HepG2 (cell line): Measurements from ENCODE around the gene HCFC1R1. TPM values are rescaled to one million over a fixed set of nuclear protein-coding genes. Genes with fewer than 3 reads are reported as not detected.

ENCODE experiments used
- ATAC-seq: fragments of 200-7000 bp; cut with Tn5 transposase; 3 replicates; pipeline ENCODE4 v1.9.1; 2020; ENCODE audit warnings: mild to moderate bottlenecking, moderate library complexity
- BruUV-seq: library from RNA; stranded (reverse); fragments of 400-500 nt; replicated peaks from 2 replicates; lab custom pipeline; 2021; lab: Mats Ljungman, UMichigan
- CTCF ChIA-PET: fragments of 300-600 bp; formaldehyde crosslinking; extraction: SDS; loops from one replicate; lab custom pipeline; 2021; ENCODE audit warnings: low total read pairs, inconsistent platforms, low intra/inter-chr PET ratio; lab: Yijun Ruan, JAX
- POLR2A ChIA-PET: fragments of 350-600 bp; sonication (Branson Sonifier 250); formaldehyde crosslinking; loops from one replicate; lab custom pipeline; 2020; ENCODE audit warnings: antibody characterized with exemption, inconsistent platforms; lab: Yijun Ruan, JAX
- DNase-seq: peaks from one replicate; pipeline ENCODE4 v3.0.0-alpha.2; 2015; ENCODE audit warnings: low spot score
- FAIRE-seq: peaks from 3 replicates; lab custom pipeline; 2011; peaks lifted over from hg19 to GRCh38; lab: Jason Lieb, UNC
- H2AFZ ChIP-seq: one replicate; pipeline ENCODE4 v1.6.1; 2011; ENCODE audit warnings: low read length, inconsistent platforms
- H3K27ac ChIP-seq: fragments of 300-600 bp; 3 replicates; pipeline ENCODE4 v1.8.0; 2011; ENCODE audit warnings: mixed run types, mild to moderate bottlenecking, mixed read lengths, low read length, inconsistent platforms; ENCODE audit not compliant: insufficient read depth; ENCODE audit errors: extremely low read length
- H3K27me3 ChIP-seq, 2 experiments: fragments of 200-600 bp in 1 of 2; 2 replicates in 1 of 2; 3 replicates in 1 of 2; pipeline versions ENCODE4 v1.6.0 to v1.8.0; 2011; ENCODE audit warnings: low read length in 2 of 2, mild to moderate bottlenecking in 2 of 2, moderate library complexity in 2 of 2, inconsistent platforms in 1 of 2; ENCODE audit not compliant: insufficient read depth in 2 of 2, control insufficient read depth in 1 of 2
- H3K36me3 ChIP-seq, 2 experiments: fragments of 200-600 bp in 1 of 2; replicated peaks in 1 of 2; 2 replicates in 1 of 2; 3 replicates in 1 of 2; pipeline versions ENCODE4 v1.5.1 to v1.8.0; 2011; ENCODE audit warnings: low read length in 2 of 2, inconsistent platforms in 1 of 2; ENCODE audit not compliant: insufficient read depth in 2 of 2, control insufficient read depth in 1 of 2
- H3K4me1 ChIP-seq: 2 replicates; pipeline ENCODE4 v1.5.1; 2012; ENCODE audit warnings: low read length, inconsistent platforms; ENCODE audit not compliant: insufficient read depth
- H3K4me2 ChIP-seq: 2 replicates; pipeline ENCODE4 v1.6.0; 2011; ENCODE audit warnings: low read depth, low read length, inconsistent platforms
- H3K4me3 ChIP-seq, 3 experiments: fragments of 200-600 bp in 1 of 3; sonication (generic), shearing (Covaris generic) in 1 of 3; replicated peaks in 1 of 3; 2 replicates each; pipeline ENCODE4 v1.5.1; 2011 to 2016; ENCODE audit warnings: low read length in 3 of 3, inconsistent platforms in 2 of 3, low read depth in 2 of 3, mild to moderate bottlenecking in 2 of 3, control low read depth in 1 of 3, mixed read lengths in 1 of 3; ENCODE audit not compliant: insufficient read depth in 1 of 3
- H3K79me2 ChIP-seq: one replicate; pipeline ENCODE4 v1.6.1; 2011; ENCODE audit warnings: low read length, inconsistent platforms; ENCODE audit not compliant: insufficient read depth
- H3K9ac ChIP-seq: 2 replicates; pipeline ENCODE4 v1.6.0; 2011; ENCODE audit warnings: mild to moderate bottlenecking, low read depth, low read length, inconsistent platforms; ENCODE audit not compliant: insufficient read depth
- H3K9me3 ChIP-seq: 2 replicates; pipeline ENCODE4 v1.5.1; 2012; ENCODE audit warnings: mild to moderate bottlenecking, low read length
- H4K20me1 ChIP-seq: 2 replicates; pipeline ENCODE4 v1.6.0; 2011; ENCODE audit warnings: inconsistent platforms, mild to moderate bottlenecking, low read length, moderate library complexity; ENCODE audit not compliant: insufficient read depth
- ATF7-NPFF ChIP-seq: sonication (generic); formaldehyde crosslinking; IDR thresholded peaks from 2 replicates; pipeline ENCODE4 v1.8.1; 2023; ENCODE audit warnings: mild to moderate bottlenecking, low read depth, missing genetic modification reagents, moderate library complexity
- FLYWCH1 ChIP-seq: sonication (generic); formaldehyde crosslinking; IDR thresholded peaks from 2 replicates; pipeline ENCODE4 v1.8.1; 2023; ENCODE audit warnings: mild to moderate bottlenecking, missing genetic modification reagents
- FOSL1 ChIP-seq: sonication (generic); formaldehyde crosslinking; IDR thresholded peaks from 2 replicates; pipeline ENCODE4 v1.9.0; 2021; ENCODE audit warnings: missing genetic modification reagents, borderline replicate concordance
- HOXA7 ChIP-seq: sonication (generic); formaldehyde crosslinking; IDR thresholded peaks from 2 replicates; pipeline ENCODE4 v1.8.1; 2022; ENCODE audit warnings: mild to moderate bottlenecking, missing genetic modification reagents, moderate library complexity
- KMT2B ChIP-seq: IDR thresholded peaks from 2 replicates; pipeline ENCODE4 v1.6.1; 2016; ENCODE audit warnings: missing genetic modification reagents, missing compliant biosample characterization
- MAFK ChIP-seq, 2 experiments: IDR thresholded peaks in 1 of 2; conservative IDR thresholded peaks in 1 of 2; 2 replicates each; pipeline ENCODE4 v1.6.1; 2011; ENCODE audit warnings: improper control_type of control experiment in 2 of 2, low read length in 2 of 2
- MTF1 ChIP-seq: sonication (generic); formaldehyde crosslinking; IDR thresholded peaks from 2 replicates; pipeline ENCODE4 v1.5.0; 2020; ENCODE audit warnings: missing genetic modification reagents
- MYC ChIP-seq: sonication (generic); formaldehyde crosslinking; IDR thresholded peaks from 2 replicates; pipeline ENCODE4 v1.9.0; 2021; ENCODE audit warnings: missing genetic modification reagents, borderline replicate concordance
- RAD51 ChIP-seq: fragments of 450-650 bp; IDR thresholded peaks from 2 replicates; pipeline ENCODE4 v1.6.1; 2016; ENCODE audit warnings: borderline replicate concordance
- RBM39 ChIP-seq: fragments of 200-400 bp; formaldehyde crosslinking; IDR thresholded peaks from one replicate; pipeline ENCODE4 v1.6.1; 2018; ENCODE audit warnings: antibody characterized with exemption, mild to moderate bottlenecking, low read depth, low read length; ENCODE audit not compliant: poor library complexity, severe bottlenecking
- REL ChIP-seq: sonication (generic); formaldehyde crosslinking; conservative IDR thresholded peaks from 2 replicates; pipeline ENCODE4 v1.8.0; 2022; ENCODE audit warnings: mild to moderate bottlenecking, missing genetic modification reagents, moderate library complexity
- TP53 ChIP-seq: sonication (generic); formaldehyde crosslinking; conservative IDR thresholded peaks from 2 replicates; pipeline ENCODE4 v1.4.0; 2020; ENCODE audit warnings: missing genetic modification reagents
- YEATS2 ChIP-seq: sonication (generic); formaldehyde crosslinking; IDR thresholded peaks from 2 replicates; pipeline ENCODE4 v1.4.0; 2020; ENCODE audit warnings: missing genetic modification reagents, borderline replicate concordance
- ZFY ChIP-seq: sonication (generic); formaldehyde crosslinking; IDR thresholded peaks from 2 replicates; pipeline ENCODE4 v1.4.0; 2020; ENCODE audit warnings: missing genetic modification reagents
- ZNF331 ChIP-seq: sonication (generic); formaldehyde crosslinking; IDR thresholded peaks from 2 replicates; pipeline ENCODE4 v1.4.0; 2020; ENCODE audit warnings: missing genetic modification reagents
- ZNF343 ChIP-seq: sonication (generic); formaldehyde crosslinking; IDR thresholded peaks from 2 replicates; pipeline ENCODE4 v1.4.0; 2020; ENCODE audit warnings: mild to moderate bottlenecking, missing genetic modification reagents
- ZNF430 ChIP-seq: sonication (generic); formaldehyde crosslinking; IDR thresholded peaks from 2 replicates; pipeline ENCODE4 v1.9.0; 2021; ENCODE audit warnings: mild to moderate bottlenecking, missing genetic modification reagents
- ZNF558 ChIP-seq: sonication (generic); formaldehyde crosslinking; IDR thresholded peaks from 2 replicates; pipeline ENCODE4 v1.9.0; 2022; ENCODE audit warnings: mild to moderate bottlenecking, missing genetic modification reagents, borderline replicate concordance
- WGBS: methylation state at CpG from one replicate; pipeline ENCODE4 v1.1.6; 2017; ENCODE audit warnings: low lambda C conversion rate; 5-methylcytosine and 5-hydroxymethylcytosine counted together
- in situ Hi-C: cut with HindIII; loops from 2 replicates; pipeline ENCODE4 v1.10.0; 2017; ENCODE audit warnings: low pct_unique_long_range_greater_than_20kb; ENCODE audit not compliant: extremely low pct_ligation_motif_present
- intact Hi-C: fragments of 100-400 bp; cut with micrococcal nuclease; formaldehyde crosslinking; loops from one replicate; pipeline ENCODE4 v1.10.0; 2022; ENCODE audit not compliant: unreplicated experiment
- polyA plus RNA-seq, 8 experiments: library from polyadenylated mRNA; depleted of rRNA in 3 of 8; stranded (reverse) in 7 of 8; unstranded in 1 of 8; fragments of >200 nt; fragmentation: Illumina TruSeq in 4 of 8; extraction: Trizol in 4 of 8; gene quantifications; 2 replicates each; pipeline versions ENCODE4 v1.2.1 to v1.2.3, GENCODE V29; 2011 to 2016; ENCODE audit warnings: low read depth in 4 of 8, missing spikeins in 1 of 8, mixed read lengths in 1 of 8; ENCODE audit not compliant: insufficient read depth in 1 of 8
- total RNA-seq, 5 experiments: library from RNA; depleted of rRNA; stranded (reverse); fragments of >200 nt; fragmentation: Illumina TruSeq; extraction: Trizol; gene quantifications; 2 replicates each; pipeline ENCODE4 v1.2.3, GENCODE V29; 2016; ENCODE audit warnings: low read depth in 1 of 5
- TF ChIP-seq, protein P1 (sequence below): sonication (generic); formaldehyde crosslinking; conservative IDR thresholded peaks from 2 replicates; pipeline ENCODE4 v1.4.0; 2020; ENCODE audit warnings: missing genetic modification reagents
- TF ChIP-seq, protein P2 (sequence below): sonication (generic); formaldehyde crosslinking; IDR thresholded peaks from 2 replicates; pipeline ENCODE4 v1.4.0; 2020; ENCODE audit warnings: missing genetic modification reagents
- TF ChIP-seq, protein P3 (sequence below): sonication (generic); formaldehyde crosslinking; IDR thresholded peaks from 2 replicates; pipeline ENCODE4 v1.9.0; 2022; ENCODE audit warnings: low read depth, missing genetic modification reagents

The HCFC1R1 gene
- total and polyA plus RNA-seq, 2 of the 13 experiments (the other 11 are each of a cell fraction or from before 2014, with no cell fraction given) = 13.8 to 16.1 TPM

DNA sequence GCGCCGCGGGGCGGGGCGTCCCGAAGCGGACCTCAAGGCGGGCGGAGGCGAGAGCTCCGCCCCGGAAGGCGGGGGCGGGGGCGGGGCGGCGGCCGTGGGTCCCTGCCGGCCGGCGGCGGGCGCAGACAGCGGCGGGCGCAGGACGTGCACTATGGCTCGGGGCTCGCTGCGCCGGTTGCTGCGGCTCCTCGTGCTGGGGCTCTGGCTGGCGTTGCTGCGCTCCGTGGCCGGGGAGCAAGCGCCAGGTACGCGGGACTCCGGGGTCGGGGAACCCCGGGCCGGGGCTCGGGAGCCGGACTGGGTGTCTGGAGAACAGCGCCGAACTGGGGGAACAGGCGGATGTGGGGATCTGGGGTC is 3.5 kb downstream of the HCFC1R1 start, which contains the start of gene TNFRSF12A:
Gene TNFRSF12A (plus strand): TSS at position 122 of the 357 bp plus-strand sequence. CDS start 30 bp downstream, at position 152.
- Histone ChIP-seq H3K4me3 (peak within 1 kb of the TSS; percentile 65 to 93 (median 76)), H3K9me3 (no peaks in the 10 kb centered on the region), H4K20me1 (peaks cover 26% of the 10 kb centered on the region; the same call in 1 of the 2 replicates), H3K79me2 (peaks cover 5% of the 10 kb centered on the region), H3K9ac (peak within 1 kb of the TSS; percentile 99), H3K36me3 (peaks cover under 1% of the 10 kb centered on the region in 2 experiments; a peak in 4 of 5 replicates), H3K4me2 (peak within 1 kb of the TSS; percentile 85), H3K27ac (peak within 1 kb of the TSS; percentile 93), H3K27me3 (no peaks in the 10 kb centered on the region; a peak in 2 of 5 replicates), H3K4me1 (peaks cover 70% of the 10 kb centered on the region), H2AFZ (no peak within 1 kb of the TSS)
- no TSS peak for BruUV-seq
- in situ Hi-C loops (no loop called here), intact Hi-C loops (no loop called here)
- ChIA-PET CTCF (interaction anchor here (0.8 to 0.9 kb wide), 2 partner anchors 14 to 17 kb away, joined by 3 to 4 read pairs; no protein-coding TSS in a partner anchor), POLR2A (interaction anchor here (0.9 to 18.8 kb wide), 19 partner anchors 8 to 865 kb away, joined by 3 to 750 read pairs (median 6); partner anchors contain the start of genes CLDN9, IL32, PAQR4 and PKMYT1)
- FAIRE-seq (no peak), DNase-seq (peak; percentile 66), ATAC-seq (peak; percentile 23)
- 0% methylated on average over 5 of the region's 49 CpGs for WGBS
- 0 out of 2 replicates have a peak, but pooled peaks have one; percentile 50 for TF ChIP-seq FLYWCH1 (CRISPR knock-in tag)
- 0 out of 2 replicates have a peak, but pooled peaks have one; percentile 30 for TF ChIP-seq REL (CRISPR knock-in tag)
- TF ChIP-seq, protein P1, sequence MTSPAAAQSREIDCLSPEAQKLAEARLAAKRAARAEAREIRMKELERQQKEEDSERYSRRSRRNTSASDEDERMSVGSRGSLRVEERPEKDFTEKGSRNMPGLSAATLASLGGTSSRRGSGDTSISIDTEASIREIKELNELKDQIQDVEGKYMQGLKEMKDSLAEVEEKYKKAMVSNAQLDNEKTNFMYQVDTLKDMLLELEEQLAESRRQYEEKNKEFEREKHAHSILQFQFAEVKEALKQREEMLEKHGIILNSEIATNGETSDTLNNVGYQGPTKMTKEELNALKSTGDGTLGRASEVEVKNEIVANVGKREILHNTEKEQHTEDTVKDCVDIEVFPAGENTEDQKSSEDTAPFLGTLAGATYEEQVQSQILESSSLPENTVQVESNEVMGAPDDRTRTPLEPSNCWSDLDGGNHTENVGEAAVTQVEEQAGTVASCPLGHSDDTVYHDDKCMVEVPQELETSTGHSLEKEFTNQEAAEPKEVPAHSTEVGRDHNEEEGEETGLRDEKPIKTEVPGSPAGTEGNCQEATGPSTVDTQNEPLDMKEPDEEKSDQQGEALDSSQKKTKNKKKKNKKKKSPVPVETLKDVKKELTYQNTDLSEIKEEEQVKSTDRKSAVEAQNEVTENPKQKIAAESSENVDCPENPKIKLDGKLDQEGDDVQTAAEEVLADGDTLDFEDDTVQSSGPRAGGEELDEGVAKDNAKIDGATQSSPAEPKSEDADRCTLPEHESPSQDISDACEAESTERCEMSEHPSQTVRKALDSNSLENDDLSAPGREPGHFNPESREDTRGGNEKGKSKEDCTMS = no peak
- TF ChIP-seq ZNF331 (CRISPR knock-in tag) = 0 out of 2 replicates have a peak, but pooled peaks have one; percentile 30
- 0 out of 2 replicates have a peak, but pooled peaks have one; percentile 13 for TF ChIP-seq MTF1 (CRISPR knock-in tag)
- TF ChIP-seq YEATS2 (CRISPR knock-in tag) = no peak
- 0 out of 2 replicates have a peak, but pooled peaks have one; percentile 24 for TF ChIP-seq ZNF343 (CRISPR knock-in tag)
- 0 out of 2 replicates have a peak, but pooled peaks have one; percentile 45 for TF ChIP-seq KMT2B (CRISPR knock-in tag)
- no peak for TF ChIP-seq RAD51
- TF ChIP-seq ATF7-NPFF (CRISPR knock-in tag) = peak; percentile 29; the same call in 1 of the 2 replicates
- TF ChIP-seq, protein P2, sequence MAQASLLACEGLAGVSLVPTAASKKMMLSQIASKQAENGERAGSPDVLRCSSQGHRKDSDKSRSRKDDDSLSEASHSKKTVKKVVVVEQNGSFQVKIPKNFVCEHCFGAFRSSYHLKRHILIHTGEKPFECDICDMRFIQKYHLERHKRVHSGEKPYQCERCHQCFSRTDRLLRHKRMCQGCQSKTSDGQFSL (CRISPR knock-in tag) = no peak
- 0 out of 2 replicates have a peak, but pooled peaks have one; percentile 27 for TF ChIP-seq MYC (CRISPR knock-in tag)
- 0 out of 2 replicates have a peak, but pooled peaks have one; percentile 13 for TF ChIP-seq ZNF430
- no peak for TF ChIP-seq HOXA7 (CRISPR knock-in tag)
- TF ChIP-seq RBM39 = peak; percentile 9
- TF ChIP-seq FOSL1 (CRISPR knock-in tag) = no peak
- TF ChIP-seq MAFK (conservative IDR thresholded peaks at IDR 0.05 in 1 of 2, IDR thresholded peaks at IDR 0.05 in 1 of 2; ENCODE audit: low read length in 2 of 2) = no peak
- TF ChIP-seq TP53 (CRISPR knock-in tag) = no peak
- TF ChIP-seq, protein P3, sequence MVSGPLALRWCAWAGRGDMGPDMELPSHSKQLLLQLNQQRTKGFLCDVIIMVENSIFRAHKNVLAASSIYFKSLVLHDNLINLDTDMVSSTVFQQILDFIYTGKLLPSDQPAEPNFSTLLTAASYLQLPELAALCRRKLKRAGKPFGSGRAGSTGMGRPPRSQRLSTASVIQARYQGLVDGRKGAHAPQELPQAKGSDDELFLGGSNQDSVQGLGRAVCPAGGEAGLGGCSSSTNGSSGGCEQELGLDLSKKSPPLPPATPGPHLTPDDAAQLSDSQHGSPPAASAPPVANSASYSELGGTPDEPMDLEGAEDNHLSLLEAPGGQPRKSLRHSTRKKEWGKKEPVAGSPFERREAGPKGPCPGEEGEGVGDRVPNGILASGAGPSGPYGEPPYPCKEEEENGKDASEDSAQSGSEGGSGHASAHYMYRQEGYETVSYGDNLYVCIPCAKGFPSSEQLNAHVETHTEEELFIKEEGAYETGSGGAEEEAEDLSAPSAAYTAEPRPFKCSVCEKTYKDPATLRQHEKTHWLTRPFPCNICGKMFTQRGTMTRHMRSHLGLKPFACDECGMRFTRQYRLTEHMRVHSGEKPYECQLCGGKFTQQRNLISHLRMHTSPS = no peak
- TF ChIP-seq ZFY (CRISPR knock-in tag) = peak; percentile 58
- peak; percentile 66; the same call in 1 of the 2 replicates for TF ChIP-seq ZNF558 (CRISPR knock-in tag)
